PC-9 (cell line): ENCODE results near the gene PEX26.

Source experiments
- CTCF ChIP-seq: fragments of 200-600 bp; sonication (generic); conservative IDR thresholded peaks from 2 replicates; pipeline ENCODE4 v1.6.1; 2017; ENCODE audit warnings: mixed run types, antibody characterized with exemption, mild to moderate bottlenecking, moderate library complexity
- EZH2 ChIP-seq: fragments of 200-600 bp; sonication (generic); IDR thresholded peaks from 2 replicates; pipeline ENCODE4 v1.8.0; 2017; ENCODE audit warnings: antibody characterized with exemption, low read depth

- TF ChIP-seq CTCF: no peak
- no peak for TF ChIP-seq EZH2
Measured at GRCh38 chr22:18145676-18146388, 68.0 kb downstream of the PEX26 start.
